ENCODE results near the gene MICAL2.

The MICAL2 gene

DNA sequence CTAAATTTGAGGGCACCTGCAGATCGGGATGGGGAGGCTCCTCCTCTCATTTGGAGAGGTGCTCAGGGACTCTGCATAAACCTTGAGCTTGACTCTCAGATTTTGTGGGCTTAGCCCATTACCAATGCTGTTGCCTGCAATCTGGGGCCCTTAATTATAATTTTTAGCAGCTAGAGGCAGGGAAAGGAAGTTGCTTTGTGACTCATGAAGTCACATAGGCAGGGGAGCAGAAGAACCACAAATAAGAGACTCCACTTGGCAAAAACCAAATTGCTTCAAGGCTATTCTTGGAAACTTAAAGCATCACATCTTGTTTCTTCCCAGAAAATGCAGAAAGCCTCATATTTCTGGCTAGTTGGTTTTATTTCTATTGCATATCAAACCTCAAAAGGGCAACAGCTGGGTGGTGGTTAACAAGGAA, 46.9 kb downstream of the MICAL2 start:
- DNase-seq = peak; percentile 39

GRCh38 chr11:12158909-12159308, 48.5 kb downstream of the MICAL2 start:
- no peak for DNase-seq

- DNase-seq = no peak
These were observed 49.1 kb downstream of the MICAL2 start for GRCh38 chr11:12159351-12160099.

GRCh38 chr11:12160231-12160630, 49.8 kb downstream of the MICAL2 start:
- DNase-seq = no peak

DNA sequence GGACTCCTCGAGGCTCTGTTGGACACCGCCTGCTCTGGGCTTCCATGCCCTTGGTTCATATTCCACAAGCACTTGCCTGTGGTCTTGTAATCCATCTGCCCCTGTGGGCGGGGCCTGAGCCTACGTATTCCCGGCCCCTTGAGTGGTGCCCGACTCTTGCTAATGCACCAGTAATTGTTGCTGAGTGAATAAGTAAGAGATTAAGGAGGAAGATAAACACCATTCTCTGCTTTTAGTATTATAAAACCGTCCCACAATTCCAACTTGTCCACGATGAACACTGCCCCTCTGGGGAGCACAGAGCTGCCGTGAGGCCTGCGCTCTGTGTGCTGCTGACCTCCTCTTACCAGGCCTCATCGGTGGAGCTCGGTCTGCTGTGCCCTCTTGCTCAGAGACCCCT, 50.3 kb downstream of the MICAL2 start:
- no peak for DNase-seq

DNA sequence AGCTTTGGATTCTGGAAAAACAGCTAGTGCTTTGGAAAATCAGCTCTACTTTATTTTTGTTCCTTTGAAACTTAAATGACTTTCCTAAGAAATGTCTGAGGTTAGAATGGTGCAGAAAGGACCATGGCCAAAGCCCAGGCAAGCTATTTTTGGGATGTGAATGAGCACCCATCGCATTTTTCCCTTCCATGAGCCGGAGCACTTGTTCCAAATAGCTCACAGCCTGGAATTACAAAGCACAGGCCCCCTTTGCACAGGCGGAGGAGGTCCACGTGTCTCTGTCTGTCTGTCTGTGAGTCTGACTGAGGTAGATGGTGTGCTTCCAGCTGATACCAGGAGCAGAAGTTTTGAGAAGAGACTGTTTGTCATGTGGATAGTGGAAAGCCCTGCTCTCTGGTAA, 50.7 kb downstream of the MICAL2 start:
- DNase-seq = no peak

GRCh38 chr11:12161603-12162350, 51.4 kb downstream of the MICAL2 start:
- DNase-seq = no peak

GRCh38 chr11:12162652-12163051, 52.3 kb downstream of the MICAL2 start:
- no peak for DNase-seq

GRCh38 chr11:12163181-12163941, 53.0 kb downstream of the MICAL2 start:
- no peak for DNase-seq

DNA sequence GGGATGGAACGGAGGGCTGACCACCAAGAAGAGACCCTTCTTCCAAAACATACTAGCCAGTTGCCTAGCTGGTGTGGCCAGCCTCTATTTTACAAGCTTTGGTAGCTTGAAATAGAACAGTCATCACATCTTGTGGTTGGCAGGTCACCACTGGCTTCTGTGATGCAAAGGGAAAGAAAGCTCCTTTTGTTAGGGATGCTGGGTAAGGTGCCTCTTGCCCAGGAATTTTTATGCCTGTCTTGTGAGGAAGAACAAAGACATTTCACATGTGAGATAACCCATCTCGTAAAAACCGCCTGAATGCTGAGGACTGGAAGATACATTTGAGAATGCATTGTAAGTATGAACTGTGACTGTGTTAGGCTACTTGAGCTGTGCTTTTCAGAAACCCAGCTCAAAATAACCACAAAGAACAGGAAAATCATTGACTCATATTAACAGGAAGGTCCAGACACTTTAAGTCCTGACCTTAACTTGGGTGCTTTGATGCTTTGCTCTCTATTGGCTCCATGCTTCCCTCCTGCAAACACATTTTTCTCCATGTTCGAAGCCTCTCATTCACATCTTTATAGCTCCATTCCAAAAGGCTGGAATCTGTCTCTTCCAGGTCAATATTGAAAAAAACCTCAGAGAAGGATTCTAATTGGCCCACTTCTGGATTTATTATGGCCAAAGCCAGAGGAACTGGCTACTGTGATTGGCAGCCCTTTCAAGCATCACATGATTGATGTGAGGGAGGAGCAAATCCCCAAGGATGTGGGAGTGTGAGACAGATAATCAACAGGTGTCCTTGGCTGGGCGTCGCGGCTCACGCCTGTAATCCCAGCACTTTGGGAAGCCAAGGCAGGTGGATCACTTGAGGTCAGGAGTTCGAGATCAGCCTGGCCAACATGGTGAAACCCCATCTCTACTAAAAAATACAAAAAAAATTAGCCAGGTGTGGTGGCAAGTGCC, 53.9 kb downstream of the MICAL2 start:
- DNase-seq = no peak

GRCh38 chr11:12165237-12165875, 55.0 kb downstream of the MICAL2 start:
- no peak for DNase-seq

DNA sequence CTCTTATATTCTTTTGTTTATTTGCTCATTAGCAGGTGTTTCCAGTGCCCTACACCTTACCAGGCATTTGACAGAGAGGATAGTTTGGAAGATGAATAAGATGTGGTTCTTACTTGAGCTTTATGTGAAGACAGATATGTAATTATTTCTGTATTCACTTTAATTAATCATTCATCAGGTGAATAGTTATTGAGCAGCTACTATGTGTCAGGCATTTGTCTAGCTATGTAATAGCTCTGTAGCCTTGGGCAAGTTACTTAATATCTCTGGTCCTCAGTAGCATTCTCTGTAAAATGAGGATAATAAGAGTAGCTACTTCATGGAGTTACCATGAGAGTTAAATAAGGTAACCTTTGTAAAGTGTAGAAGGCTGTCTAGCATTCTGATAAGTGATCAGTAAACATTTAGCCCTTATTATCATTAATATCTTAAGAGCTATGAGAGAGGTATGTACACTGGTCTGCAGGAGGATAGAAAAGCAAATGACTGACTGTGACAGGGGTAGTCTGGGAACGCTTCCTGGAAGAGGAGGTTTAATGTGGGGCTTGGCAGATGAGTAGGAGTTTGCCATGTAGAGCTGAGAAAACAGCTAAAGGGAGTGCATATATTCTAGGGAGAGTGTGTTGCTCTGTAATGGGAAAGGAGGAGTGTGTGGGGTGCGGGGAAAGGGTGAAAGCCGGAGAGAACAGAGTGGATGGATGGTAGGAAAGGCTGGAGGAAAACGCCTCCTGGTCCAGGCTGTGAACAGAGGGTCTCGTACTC, 56.1 kb downstream of the MICAL2 start:
- DNase-seq = no peak

DNA sequence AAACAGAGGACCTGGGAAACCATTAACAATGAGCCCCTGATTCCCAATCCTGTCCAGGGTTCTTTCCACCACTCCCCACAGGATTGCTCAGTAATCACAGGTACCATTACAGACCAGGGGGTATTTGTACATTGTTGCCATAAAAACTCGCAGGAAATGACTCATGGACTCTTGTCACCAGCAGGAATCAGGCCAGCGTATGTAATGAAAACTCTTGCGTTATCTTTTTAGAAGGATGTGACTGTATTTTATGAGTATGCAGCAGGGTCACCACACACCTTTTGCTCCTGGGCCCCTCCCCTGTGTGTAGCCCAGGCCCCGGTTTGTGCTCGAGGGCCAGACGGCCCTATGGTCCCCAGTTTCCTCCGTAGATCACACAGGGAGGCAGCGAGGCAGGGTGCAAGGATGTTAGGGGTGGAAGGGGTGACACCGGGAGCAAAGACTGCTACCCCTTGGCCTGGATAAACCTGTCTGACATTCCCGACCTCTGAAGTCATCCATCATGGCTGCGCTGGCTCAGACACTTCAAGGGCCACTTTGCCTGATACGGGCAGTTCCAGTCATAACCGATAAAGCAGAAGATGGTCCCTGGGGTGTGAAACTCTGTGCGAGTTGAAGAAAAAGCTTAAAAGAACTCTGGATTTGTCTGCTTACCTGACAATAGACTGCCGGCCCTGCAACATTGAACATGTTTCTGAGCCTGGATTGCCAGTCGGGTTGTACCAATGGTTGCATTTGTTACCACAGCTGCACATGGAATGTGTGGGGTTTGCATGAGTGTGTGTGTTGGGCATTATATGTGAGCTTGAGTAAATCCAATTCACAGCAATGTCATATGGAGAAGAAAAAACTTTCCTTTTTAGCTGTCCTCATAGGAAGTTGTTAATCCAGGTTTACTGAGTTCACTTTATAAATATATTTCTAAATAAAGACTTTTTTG, 56.9 kb downstream of the MICAL2 start:
- peak; percentile 23 for DNase-seq

DNA sequence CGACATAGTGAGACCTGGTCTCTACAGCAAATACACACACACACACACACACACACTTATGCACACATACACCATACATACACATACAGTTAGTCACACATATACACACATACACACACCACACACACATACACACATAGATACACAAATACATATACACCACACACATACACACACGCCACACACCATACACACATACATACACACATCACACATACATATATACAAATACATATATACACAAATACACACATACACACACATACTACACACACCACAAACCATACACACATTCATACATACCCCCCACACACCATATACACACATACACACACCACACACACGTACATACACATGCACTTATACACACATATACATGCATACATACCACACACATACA, 57.7 kb downstream of the MICAL2 start:
- no peak for DNase-seq

DNA sequence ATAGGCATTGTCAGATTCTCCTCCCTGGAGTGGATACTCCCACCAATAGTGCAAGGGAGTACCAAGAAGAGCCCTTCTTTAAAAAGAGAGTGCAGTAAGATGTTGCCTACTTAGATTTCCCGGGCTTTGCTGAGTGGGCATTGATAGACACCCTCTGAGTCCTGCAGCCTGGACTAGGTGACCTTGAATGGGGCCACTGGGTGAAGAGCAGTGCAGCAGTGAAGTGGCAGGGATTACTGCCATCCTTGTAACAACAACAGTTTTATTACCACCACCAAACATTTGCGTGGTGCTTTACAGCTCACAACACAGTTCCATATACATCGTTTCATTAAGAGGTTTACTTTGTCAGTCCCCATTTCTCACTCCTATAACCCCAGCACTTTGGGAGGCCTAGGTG, 59.4 kb downstream of the MICAL2 start:
- no peak for DNase-seq

GRCh38 chr11:12170501-12170900, 60.1 kb downstream of the MICAL2 start:
- DNase-seq = no peak

- no peak for DNase-seq
These were observed 60.6 kb downstream of the MICAL2 start for GRCh38 chr11:12170984-12171383.

GRCh38 chr11:12171921-12172320, 61.5 kb downstream of the MICAL2 start:
- DNase-seq = no peak

- no peak for DNase-seq
These were observed 62.2 kb downstream of the MICAL2 start for GRCh38 chr11:12172493-12173013.

- DNase-seq = no peak
These were observed 62.7 kb downstream of the MICAL2 start for GRCh38 chr11:12173111-12173510.
